Measurements from ENCODE around the gene CRHR1. TPM values are rescaled to one million over a fixed set of nuclear protein-coding genes. Genes with fewer than 3 reads are reported as not detected.

The CRHR1 gene
- total RNA-seq, 2 donors from 2014 or later: not detected

DNA sequence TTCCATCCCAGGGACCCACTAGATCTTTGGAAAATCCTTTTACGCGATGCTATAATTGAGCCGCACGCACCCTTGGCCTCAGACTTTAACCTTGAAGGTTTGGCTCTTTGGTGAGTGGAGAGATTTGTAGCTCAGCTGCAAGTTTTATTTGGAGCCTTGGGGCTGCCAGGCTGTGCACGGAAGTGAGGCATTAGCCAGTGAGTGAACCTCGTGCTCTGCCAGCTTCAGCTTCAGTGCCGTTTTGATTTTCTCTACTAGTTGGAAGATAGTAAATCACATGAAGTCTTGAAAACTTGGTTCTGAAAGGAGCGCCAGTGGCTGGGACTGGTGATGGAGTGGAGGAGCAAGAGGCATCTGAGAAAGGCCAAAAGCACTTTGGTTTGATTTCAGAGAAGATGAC lies 17.3 kb downstream of the CRHR1 start:
- peaks cover 0 to 3% of the 10 kb centered on the region in 2 donors for H3K27me3 ChIP-seq
- no peak for ATAC-seq
- intact Hi-C loops (cut with DNase I): no loop called here

DNA sequence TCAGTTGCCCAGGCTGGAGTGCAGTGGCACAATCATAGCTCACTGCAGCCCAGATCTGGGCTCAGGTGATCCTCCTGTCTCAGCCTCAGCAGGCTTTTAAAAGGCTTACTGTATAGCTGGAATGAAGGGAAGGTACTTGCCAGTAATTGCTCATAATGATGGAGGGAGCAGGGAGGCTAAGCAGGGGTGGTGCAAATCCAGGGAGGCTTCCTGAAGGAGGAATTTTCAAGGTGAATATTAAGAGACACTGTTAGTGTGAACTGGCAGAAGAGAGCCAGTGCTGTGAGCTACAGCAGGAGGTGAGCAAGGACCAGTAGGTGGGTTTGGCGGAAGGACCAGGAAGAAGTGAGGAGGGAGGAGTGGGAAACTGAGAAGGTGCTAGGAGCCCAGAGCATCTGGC lies 24.7 kb downstream of the CRHR1 start:
- H3K4me3 ChIP-seq: no peak overlapping the region
- no peaks in the 10 kb centered on the region for H3K4me1 ChIP-seq
- H3K27me3 ChIP-seq: no peaks in the 10 kb centered on the region
- no peaks in the 10 kb centered on the region for H3K9me3 ChIP-seq
- WGBS, 2 donors: 92 to 94% methylated on average over 1 of the region's 1 CpG
- intact Hi-C loops (cut with DNase I): no loop called here
- ATAC-seq: no peak
- no peak overlapping the region for H3K27ac ChIP-seq
- TF ChIP-seq, protein P1, sequence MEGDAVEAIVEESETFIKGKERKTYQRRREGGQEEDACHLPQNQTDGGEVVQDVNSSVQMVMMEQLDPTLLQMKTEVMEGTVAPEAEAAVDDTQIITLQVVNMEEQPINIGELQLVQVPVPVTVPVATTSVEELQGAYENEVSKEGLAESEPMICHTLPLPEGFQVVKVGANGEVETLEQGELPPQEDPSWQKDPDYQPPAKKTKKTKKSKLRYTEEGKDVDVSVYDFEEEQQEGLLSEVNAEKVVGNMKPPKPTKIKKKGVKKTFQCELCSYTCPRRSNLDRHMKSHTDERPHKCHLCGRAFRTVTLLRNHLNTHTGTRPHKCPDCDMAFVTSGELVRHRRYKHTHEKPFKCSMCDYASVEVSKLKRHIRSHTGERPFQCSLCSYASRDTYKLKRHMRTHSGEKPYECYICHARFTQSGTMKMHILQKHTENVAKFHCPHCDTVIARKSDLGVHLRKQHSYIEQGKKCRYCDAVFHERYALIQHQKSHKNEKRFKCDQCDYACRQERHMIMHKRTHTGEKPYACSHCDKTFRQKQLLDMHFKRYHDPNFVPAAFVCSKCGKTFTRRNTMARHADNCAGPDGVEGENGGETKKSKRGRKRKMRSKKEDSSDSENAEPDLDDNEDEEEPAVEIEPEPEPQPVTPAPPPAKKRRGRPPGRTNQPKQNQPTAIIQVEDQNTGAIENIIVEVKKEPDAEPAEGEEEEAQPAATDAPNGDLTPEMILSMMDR (IDR thresholded peaks at IDR 0.05): no peak
- TF ChIP-seq POLR2A (IDR thresholded peaks at IDR 0.05): no peak
- H3K36me3 ChIP-seq (replicated peaks in 1 of 2; ENCODE audit: insufficient read depth in 1 of 2, low read depth in 2 of 2): no peaks in the 10 kb centered on the region
- DNase-seq: no peak

More for the DNA sequence above, 17.3 kb downstream of the CRHR1 start:
- Histone ChIP-seq H3K4me3 (no peak overlapping the region), H3K9me3 (no peaks in the 10 kb centered on the region), H3K4me1 (no peaks in the 10 kb centered on the region), H3K36me3 (replicated peaks in 1 of 2; ENCODE audit: insufficient read depth in 1 of 2, low read depth in 2 of 2) (no peaks in the 10 kb centered on the region), H3K27ac (no peak overlapping the region)
- 67 to 69% methylated on average over 8 of the region's 8 CpGs for WGBS, 2 donors
- TF ChIP-seq, protein P1 (IDR thresholded peaks at IDR 0.05): no peak
- TF ChIP-seq POLR2A (IDR thresholded peaks at IDR 0.05): no peak
- no peak for DNase-seq

DNA sequence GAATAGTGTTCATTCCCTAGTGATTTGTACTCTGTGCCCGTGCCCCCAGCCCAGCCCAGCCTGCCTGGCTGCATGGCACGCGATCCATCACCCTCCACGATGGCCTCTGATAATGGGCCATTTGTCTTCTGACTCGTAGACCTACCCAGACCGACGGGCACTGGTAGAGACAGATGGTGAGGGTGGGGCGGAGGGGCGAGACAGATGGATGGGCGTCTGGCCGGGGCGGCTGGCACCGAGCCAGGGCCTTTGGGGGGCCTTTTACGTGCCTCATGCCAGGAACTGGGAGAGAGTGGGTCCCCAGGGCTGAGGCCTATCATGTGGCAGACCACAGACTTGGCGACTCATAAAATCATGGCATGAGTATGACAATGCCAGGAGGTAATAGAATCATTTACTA lies 25.4 kb downstream of the CRHR1 start:
- ATAC-seq (no peak), DNase-seq (no peak)
- Histone ChIP-seq H3K4me3 (no peak overlapping the region), H3K27ac (no peak overlapping the region), H3K9me3 (no peaks in the 10 kb centered on the region), H3K4me1 (no peaks in the 10 kb centered on the region), H3K27me3 (no peaks in the 10 kb centered on the region), H3K36me3 (replicated peaks in 1 of 2; ENCODE audit: insufficient read depth in 1 of 2, low read depth in 2 of 2) (no peaks in the 10 kb centered on the region)
- 61 to 62% methylated on average over 15 of the region's 15 CpGs for WGBS, 2 donors
- no peak for TF ChIP-seq POLR2A (IDR thresholded peaks at IDR 0.05)
- TF ChIP-seq, protein P1 (IDR thresholded peaks at IDR 0.05): no peak
- intact Hi-C loops (cut with DNase I): no loop called here

DNA sequence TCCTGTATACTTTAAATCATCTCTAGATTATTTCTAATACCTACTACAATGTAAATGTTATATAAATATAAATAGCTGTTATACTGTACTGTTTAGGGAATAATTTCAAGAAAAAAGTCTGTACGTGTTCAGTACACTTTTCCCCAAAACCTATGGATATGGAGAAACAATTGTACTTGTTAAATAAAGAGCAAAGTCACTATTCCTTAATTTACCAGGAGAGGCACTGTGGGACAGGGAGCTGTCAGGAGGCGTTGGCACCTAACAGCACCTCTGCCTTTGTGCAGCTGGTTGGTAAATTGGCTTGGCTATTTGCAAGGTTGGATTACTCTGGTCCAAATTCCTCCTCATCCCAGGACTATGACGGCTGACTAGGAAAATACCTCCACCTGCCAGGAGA lies 28.0 kb downstream of the CRHR1 start:
- no peak for DNase-seq

More for the DNA sequence above, 28.0 kb downstream of the CRHR1 start:
- Histone ChIP-seq H3K4me3 (no peak overlapping the region), H3K27me3 (no peaks in the 10 kb centered on the region), H3K4me1 (no peaks in the 10 kb centered on the region), H3K9me3 (no peaks in the 10 kb centered on the region), H3K36me3 (replicated peaks in 1 of 2; ENCODE audit: insufficient read depth in 1 of 2, low read depth in 2 of 2) (no peaks in the 10 kb centered on the region), H3K27ac (no peak overlapping the region)
- WGBS, 2 donors: 47 to 53% methylated on average over 3 of the region's 3 CpGs
- no peak for ATAC-seq
- TF ChIP-seq, protein P1 (IDR thresholded peaks at IDR 0.05): no peak
- no peak for TF ChIP-seq POLR2A (IDR thresholded peaks at IDR 0.05)
- intact Hi-C loops (cut with DNase I): no loop called here

All from body of pancreas (tissue), 4 donors.